NK-92 treated with Interleukin-12 subunit alpha and Interleukin-12 subunit beta, amount 100 ng/mL, for 24 hours (cell line): Measurements from ENCODE around the gene DAP3.
"Not testable (repeated sequence)": the region's sequence is repeated elsewhere in the genome, so short reads cannot be mapped to it uniquely, and the experiment has no call there.

Experiments
- DNase-seq: peaks from one replicate; lab custom pipeline; 2025; lab: John Stamatoyannopoulos, UW

Gene DAP3

DNA sequence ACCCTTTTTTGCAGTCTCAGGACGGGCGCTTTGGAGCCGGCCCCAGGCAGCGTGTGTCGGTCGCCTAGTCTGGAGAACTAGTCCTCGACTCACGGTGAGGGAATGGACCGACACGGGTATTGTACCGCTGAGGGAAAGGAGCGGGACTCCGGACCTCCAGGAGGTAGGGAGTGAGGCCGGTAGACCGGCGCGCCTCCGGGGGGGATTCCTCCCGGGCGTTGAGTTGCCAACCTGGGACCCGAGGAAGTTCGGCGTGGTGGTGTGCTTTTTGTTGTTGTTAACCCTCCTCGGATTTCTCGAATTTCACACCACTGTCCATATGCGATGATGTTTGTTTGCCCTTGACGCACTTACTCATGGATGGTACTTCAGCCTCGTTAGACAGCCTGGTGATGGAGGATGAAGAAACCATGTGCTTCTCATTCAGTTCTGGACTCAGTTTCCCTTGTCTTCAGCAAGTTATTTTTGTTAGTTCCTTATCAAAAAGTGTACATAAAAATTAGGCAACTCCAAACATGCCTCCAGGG is at the start of gene DAP3:
DAP3 (plus strand) TSS at position 11 of the 527 bp plus-strand sequence. CDS start 20,689 bp downstream, outside the sequence.
- DNase-seq, result not testable (repeated sequence)

GRCh38 chr1:155640367-155640766 is 48.5 kb upstream of the DAP3 start:
- DNase-seq, result no peak

DNA sequence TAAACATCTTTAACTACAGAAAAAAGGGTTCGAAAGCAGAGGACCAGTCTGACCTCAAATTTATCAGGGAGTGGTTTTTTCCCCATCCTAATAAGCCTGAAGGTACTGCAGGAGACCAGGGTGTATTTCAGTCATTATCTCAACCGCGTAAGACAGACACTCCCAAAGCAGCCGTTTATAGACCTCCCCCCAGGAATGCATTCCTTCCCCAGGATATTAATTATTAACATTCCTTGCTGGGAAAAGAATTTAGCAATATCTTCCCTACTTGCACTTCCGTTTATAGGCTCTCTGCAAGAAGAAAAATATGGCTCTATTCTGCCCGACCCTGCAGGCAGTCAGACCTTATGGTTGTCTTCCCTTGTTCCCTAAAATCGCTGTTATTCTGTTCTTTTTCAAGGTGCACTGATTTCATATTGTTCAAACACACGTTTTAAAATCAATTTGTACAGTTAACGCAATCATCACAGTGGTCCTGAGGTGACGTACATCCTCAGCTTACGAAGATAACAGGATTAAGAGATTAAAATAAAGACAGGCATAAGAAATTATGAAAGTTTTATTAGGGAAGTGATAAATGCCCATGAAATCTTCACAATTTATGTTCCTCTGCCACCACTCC is 46.2 kb upstream of the DAP3 start:
- DNase-seq, result not testable (repeated sequence)

GRCh38 chr1:155643230-155643629 is 45.7 kb upstream of the DAP3 start:
- DNase-seq, result no peak

DNA sequence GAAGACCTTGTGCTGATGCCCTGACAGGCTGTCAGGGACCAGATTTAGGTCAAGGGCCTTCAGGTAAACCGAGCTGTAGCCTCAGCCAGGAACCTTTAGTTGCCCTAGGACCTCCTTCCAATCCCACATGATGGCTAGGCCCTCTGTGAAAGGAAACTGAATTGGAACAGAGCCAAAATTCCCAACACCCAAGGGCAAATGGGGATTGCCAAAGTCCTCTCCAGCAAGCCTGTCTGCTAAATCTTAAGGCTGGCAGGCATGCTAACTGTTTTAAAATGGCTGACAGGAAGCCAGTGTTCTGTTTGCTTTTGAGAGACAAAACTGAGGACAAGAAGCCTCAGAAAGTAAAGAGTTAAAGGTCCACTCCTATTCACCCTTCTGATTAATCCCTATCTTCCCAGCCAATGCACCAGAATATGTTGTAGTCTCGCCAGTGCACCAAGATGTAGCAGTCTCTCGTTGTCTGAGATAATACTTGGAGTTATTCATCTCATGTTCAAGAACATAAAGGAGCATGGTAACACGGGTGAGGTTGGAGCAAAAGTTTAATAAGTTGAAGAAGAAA is 43.8 kb upstream of the DAP3 start:
- no peak for DNase-seq

- no peak for DNase-seq
Observed at GRCh38 chr1:155645648-155646047, 43.2 kb upstream of the DAP3 start.

GRCh38 chr1:155646307-155646706 is 42.6 kb upstream of the DAP3 start:
- DNase-seq, result no peak

DNA sequence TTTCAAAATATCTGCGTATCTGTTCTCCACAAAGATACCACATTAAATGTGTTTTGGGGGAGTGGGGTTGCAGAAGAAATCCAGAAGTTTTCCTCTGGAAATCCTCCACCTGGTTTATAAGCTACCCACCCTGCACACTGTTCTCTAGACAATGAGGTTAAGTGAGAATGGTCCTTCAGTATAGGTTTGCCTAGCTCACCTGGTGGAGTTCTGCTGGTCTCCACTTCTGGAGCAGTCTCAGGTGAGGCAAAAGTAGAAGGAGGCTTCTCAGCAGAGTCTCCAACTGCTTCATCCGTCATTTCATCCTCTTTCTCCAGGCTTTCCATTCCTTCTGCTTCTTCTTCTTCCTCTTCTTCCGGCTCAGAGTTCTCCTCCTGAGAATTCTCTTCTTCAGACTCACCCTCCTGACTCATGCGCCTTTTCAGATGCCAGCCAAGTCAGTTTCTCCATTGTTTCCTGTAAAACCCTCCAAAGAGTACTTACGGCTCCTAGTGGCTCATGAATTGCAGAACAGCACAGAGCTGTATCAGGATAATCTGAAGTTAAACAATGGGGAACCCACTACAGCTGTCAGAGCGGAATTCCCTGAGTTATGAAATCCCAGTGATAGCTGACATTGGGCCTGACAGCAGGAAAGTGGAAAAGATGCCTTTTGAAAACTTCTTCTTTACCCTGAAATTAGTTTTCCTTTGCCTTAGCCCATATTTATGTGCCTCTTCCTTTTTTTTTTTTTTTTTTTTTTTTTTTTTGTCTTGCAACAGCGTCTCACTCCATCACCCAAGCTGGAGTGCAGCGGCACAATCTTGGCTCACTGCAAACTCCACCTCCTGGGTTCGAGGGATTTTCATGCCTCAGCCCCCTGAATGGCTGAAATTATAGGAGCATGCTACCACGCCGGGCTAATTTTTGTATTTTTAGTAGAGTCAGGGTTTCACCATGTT is 40.4 kb upstream of the DAP3 start:
- DNase-seq, result no peak

DNA sequence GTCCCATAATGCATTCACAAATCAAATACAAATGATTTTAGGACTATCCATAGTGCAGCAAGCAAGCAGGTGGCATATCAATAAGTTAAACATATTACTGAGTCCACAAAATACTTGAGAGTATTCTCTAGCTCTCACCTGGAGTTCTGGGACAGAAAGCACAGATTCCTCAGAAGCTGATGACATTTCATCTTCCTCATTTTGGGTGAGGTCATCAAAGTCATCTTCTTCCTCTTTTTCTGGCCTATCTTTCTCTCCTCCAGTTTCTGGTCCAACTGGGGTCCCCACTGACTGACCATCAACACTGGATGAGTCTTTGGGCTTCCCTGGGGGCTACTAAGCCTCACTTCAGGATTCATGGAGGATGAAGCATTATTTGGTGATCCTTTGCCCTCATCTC is 39.2 kb upstream of the DAP3 start:
- no peak for DNase-seq

DNA sequence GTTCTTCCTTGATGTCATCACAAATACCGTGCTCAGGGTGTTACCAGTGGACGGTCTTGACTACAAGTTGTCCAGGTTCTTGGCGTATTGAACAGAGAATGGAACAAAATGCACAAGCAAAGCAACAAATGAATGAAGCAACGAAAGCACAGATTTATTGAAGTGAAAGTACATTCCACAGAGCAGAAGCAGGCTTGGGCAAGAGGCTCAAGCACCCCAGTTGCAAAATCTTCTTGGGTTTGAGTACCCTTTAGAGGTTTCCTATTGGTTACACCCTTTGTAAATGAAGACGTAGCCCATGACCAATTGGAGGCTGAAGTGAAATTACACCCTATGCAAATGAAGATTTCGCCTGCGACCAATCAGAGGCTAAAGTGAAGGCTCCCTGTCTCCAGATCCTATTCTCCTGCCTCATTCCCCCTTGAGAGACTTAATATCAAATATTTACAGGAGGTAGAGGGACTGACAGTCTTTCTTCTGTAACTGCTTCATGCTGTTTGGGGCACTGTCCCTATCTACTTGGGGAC is 38.6 kb upstream of the DAP3 start:
- no peak for DNase-seq

DNA sequence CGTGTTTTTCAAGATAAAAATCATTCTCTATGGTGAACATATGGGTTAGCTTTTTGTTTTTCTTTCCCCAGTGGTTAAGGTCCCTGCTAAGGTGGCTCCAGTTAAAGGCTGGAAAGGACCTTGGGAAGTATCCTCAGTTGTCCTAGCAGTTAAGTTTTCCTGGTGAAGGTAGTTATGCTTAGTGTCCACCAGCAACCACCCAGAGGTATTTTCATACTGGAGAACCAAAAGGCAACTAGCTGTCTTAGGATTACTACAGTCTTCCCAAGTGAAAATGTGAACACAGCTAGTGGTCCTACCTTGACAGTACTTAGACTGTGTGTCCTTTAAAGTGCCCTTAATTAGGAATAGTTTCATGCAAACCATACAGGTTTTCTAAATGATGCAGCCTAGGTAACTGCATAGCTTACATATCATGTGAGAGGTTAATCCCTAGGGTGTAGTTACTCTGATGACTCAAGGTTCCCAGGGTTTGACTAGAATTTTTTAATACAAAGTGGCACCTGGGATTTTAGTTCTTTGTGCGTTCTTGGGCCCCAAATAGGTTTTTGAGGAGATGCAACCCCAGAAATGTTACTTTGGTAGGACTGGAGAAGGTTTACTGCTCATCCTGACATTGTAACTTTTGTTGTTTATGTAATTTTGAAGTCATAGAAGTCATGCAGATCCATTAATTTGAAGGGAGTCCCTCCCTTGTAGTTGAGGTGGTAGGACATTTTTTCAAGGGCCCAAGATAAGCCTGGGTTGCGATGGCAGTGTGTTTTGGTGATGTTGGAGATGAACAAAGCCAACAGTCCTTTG is 36.8 kb upstream of the DAP3 start:
- no peak for DNase-seq

- no peak for DNase-seq
Observed at GRCh38 chr1:155652951-155653350, 35.9 kb upstream of the DAP3 start.

DNA sequence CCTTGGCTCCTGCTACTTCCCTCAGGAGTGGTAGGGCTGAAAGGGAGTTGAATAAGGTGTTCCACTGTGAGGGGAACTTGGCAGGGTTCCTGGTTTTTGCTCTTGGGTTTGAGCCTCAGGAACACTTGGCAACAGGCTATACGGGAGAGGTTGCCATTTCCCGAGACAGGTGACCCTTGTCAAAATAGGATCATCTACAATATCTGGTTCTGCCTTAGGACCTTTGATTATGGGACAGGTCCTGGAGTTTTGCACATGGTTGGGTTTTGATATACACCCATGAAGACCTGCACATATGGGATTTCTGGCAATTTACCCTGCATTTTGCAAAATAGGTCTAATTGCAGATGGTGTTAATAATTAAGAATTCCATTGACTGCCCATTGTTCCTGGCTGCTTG is 31.4 kb upstream of the DAP3 start:
- DNase-seq, result no peak

DNA sequence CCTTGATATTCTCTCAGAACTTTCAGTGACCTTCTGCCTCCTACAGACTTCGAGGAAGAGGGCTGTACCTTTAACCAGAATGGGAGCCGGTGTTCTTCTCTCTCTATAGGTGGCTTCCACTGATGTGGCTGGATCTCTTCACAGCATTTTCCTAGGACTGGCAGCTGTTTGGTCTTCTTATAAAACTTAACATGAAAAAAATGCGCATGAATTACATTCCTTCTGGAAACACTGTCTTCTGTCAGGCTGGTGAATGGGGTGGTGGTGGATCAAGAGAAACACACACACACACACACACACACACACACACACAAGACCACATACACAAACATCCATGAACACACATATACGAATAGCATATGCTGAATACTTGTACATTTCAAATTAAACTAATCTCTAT is 27.7 kb upstream of the DAP3 start:
- DNase-seq, result not testable (repeated sequence)

- DNase-seq, result no peak
Observed at GRCh38 chr1:155669233-155670162, 19.4 kb upstream of the DAP3 start.

GRCh38 chr1:155671750-155672149 is 17.1 kb upstream of the DAP3 start:
- DNase-seq, result no peak

- no peak for DNase-seq
Observed at GRCh38 chr1:155673003-155673402, 15.9 kb upstream of the DAP3 start.

- DNase-seq, result no peak
Observed at GRCh38 chr1:155678027-155678426, 10.9 kb upstream of the DAP3 start.

GRCh38 chr1:155678992-155679391 is 9.9 kb upstream of the DAP3 start:
- DNase-seq, result not testable (repeated sequence)

DNA sequence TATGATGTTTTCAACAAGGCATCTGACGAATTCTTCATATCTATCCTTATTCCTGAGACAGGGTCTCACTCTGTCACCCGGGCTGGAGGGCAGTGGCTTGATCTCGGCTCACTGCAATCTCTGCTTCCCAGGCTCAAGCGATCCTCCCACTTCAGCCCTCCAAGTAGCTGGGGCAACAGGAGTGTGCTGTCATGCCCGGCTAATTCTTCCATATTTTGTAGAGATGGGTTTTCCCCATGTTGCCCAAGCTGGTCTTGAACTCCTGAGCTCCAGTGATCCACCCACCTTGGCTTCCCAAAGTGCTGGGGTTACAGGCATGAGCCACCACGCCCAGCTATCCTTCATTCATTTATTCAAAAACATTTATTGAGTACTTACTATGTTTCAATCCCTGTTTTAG is 8.4 kb upstream of the DAP3 start:
- no peak for DNase-seq

- no peak for DNase-seq
Observed at GRCh38 chr1:155681776-155682175, 7.1 kb upstream of the DAP3 start.
